ENCODE results near the gene RALGAPA2.

DNA sequence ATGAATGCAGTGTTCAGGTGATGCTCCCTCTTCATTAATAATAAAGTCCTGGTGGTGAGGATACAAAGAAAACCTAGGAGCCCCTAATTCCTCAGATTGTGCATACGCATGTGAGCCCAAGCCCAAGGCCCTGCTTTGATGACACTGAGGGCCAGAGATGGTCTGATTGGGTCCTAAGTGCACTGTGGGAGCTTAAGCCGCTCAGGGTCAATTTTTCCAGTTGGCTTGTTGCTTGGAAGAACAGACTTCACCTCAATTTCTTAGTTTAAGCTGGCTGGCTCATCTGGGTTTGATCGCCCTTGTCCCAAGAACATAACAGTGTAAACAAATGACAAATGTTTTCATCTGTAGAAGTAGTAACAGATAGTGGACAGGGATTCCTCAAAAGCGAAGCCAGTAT, 303.1 kb downstream of the RALGAPA2 start:
- TF ChIP-seq, protein P1, sequence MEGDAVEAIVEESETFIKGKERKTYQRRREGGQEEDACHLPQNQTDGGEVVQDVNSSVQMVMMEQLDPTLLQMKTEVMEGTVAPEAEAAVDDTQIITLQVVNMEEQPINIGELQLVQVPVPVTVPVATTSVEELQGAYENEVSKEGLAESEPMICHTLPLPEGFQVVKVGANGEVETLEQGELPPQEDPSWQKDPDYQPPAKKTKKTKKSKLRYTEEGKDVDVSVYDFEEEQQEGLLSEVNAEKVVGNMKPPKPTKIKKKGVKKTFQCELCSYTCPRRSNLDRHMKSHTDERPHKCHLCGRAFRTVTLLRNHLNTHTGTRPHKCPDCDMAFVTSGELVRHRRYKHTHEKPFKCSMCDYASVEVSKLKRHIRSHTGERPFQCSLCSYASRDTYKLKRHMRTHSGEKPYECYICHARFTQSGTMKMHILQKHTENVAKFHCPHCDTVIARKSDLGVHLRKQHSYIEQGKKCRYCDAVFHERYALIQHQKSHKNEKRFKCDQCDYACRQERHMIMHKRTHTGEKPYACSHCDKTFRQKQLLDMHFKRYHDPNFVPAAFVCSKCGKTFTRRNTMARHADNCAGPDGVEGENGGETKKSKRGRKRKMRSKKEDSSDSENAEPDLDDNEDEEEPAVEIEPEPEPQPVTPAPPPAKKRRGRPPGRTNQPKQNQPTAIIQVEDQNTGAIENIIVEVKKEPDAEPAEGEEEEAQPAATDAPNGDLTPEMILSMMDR (IDR thresholded peaks at IDR 0.05), result no peak
- TF ChIP-seq EP300 (IDR thresholded peaks at IDR 0.05) (no peak), POLR2AphosphoS5 (IDR thresholded peaks at IDR 0.05) (no peak)
